ENCODE measurements around the gene ZSCAN16. TPM values are rescaled to one million over a fixed set of nuclear protein-coding genes. Genes with fewer than 3 reads are reported as not detected.

Gene ZSCAN16
- total and polyA plus RNA-seq, 10 of the 15 experiments (the other 5 are each of a cell fraction or from before 2014, with no cell fraction given), result 4.6 to 13.8 (median 10.3) TPM

GRCh38 chr6:28137505-28137981, 13.1 kb downstream of the ZSCAN16 start (continued):
- TF ChIP-seq KAT2A (conservative IDR thresholded peaks at IDR 0.05; ENCODE audit: control insufficient read depth, low read depth, low read length), result no peak
- no peak for TF ChIP-seq ZNF622 (IDR thresholded peaks at IDR 0.05)
- TF ChIP-seq MTA2 (IDR thresholded peaks at IDR 0.05; ENCODE audit: low read depth), result peak; percentile 79
- no peak for TF ChIP-seq HDAC2 (IDR thresholded peaks at IDR 0.05)
- no peak for TF ChIP-seq SIX5 (IDR thresholded peaks at IDR 0.05; ENCODE audit: low read depth, low read length, severe bottlenecking)
- no peak for TF ChIP-seq BCLAF1 (IDR thresholded peaks at IDR 0.05)
- peak in 1 of 2 experiments; percentile 10; a peak in 1 of 4 replicates for TF ChIP-seq ETV6 (conservative IDR thresholded peaks at IDR 0.05 in 1 of 2, IDR thresholded peaks at IDR 0.05 in 1 of 2; ENCODE audit: borderline replicate concordance in 1 of 2, low read depth in 1 of 2)
- TF ChIP-seq ZBTB33 (IDR thresholded peaks at IDR 0.05), result no peak
- peak; percentile 61 for TF ChIP-seq BACH1 (IDR thresholded peaks at IDR 0.05; ENCODE audit: borderline replicate concordance)
- TF ChIP-seq POLR2AphosphoS5 (IDR thresholded peaks at IDR 0.05; ENCODE audit: low read length), result peak; percentile 19; the same call in 1 of the 2 replicates
- no peak for TF ChIP-seq NR2C1 (IDR thresholded peaks at IDR 0.05)
- TF ChIP-seq POLR2A (IDR thresholded peaks at IDR 0.05; ENCODE audit: low read depth, low read length), result no peak
- TF ChIP-seq EZH2 (IDR thresholded peaks at IDR 0.05; ENCODE audit: borderline replicate concordance, control insufficient read depth, low read depth, low read length), result no peak
- no peak for TF ChIP-seq MLLT1 (IDR thresholded peaks at IDR 0.05)
- peak; percentile 96 for TF ChIP-seq RELA (IDR thresholded peaks at IDR 0.05; ENCODE audit: borderline replicate concordance, partially characterized antibody)
- TF ChIP-seq NBN (IDR thresholded peaks at IDR 0.05), result peak; percentile 31; the same call in 1 of the 2 replicates
- peak; percentile 41; the same call in 1 of the 2 replicates for TF ChIP-seq GABPA (IDR thresholded peaks at IDR 0.05; ENCODE audit: low read depth)
- peak; percentile 92 for TF ChIP-seq SKIL (IDR thresholded peaks at IDR 0.05; ENCODE audit: low read depth, poor library complexity, severe bottlenecking)

Data from GM12878 (cell line).